Activated T-cell treated with anti-CD3 and anti-CD28 coated beads, Interleukin-2, amount 50 U/mL, for 48 hours (primary cell): Measurements from ENCODE around the gene CHRNE.

ENCODE experiments used
- DNase-seq, 2 experiments: peaks; one replicate each; pipeline ENCODE4 v3.0.0-alpha.2; 2020

The CHRNE gene

GRCh38 chr17:4903051-4903818 is at the start of gene CHRNE:
TSS of gene CHRNE (minus strand) at chr17:4903098. CDS start at chr17:4903063, 35 bp downstream.
- DNase-seq = peak; percentile 81 to 83

GRCh38 chr17:4951486-4951885 is 48.6 kb upstream of the CHRNE start:
- no peak for DNase-seq

GRCh38 chr17:4950746-4951204 is 47.9 kb upstream of the CHRNE start, which contains the start of gene ENO3:
TSS of gene ENO3 (plus strand) at chr17:4951119. CDS start at chr17:4951830, 711 bp downstream.
- DNase-seq = no peak

GRCh38 chr17:4950075-4950745 is 47.3 kb upstream of the CHRNE start:
- DNase-seq = peak in 1 of 2 experiments; percentile 70

GRCh38 chr17:4949321-4950074 is 46.6 kb upstream of the CHRNE start:
- peak; percentile 87 for DNase-seq

GRCh38 chr17:4948931-4949320 is 46.0 kb upstream of the CHRNE start:
- peak in 1 of 2 experiments; percentile 86 for DNase-seq

- peak; percentile 89 to 94 for DNase-seq
Measured at GRCh38 chr17:4948166-4948930, 45.5 kb upstream of the CHRNE start, which contains the start of gene PFN1. TSS of gene PFN1 (minus strand) at chr17:4948530. CDS start at chr17:4948394, 136 bp downstream.

- peak; percentile 81 to 84 for DNase-seq
Measured at GRCh38 chr17:4947411-4948165, 44.7 kb upstream of the CHRNE start.

GRCh38 chr17:4947010-4947410 is 44.1 kb upstream of the CHRNE start:
- no peak for DNase-seq

- no peak for DNase-seq
Measured at GRCh38 chr17:4946312-4946976, 43.5 kb upstream of the CHRNE start.

- DNase-seq = no peak
Measured at GRCh38 chr17:4945944-4946280, 43.0 kb upstream of the CHRNE start.

GRCh38 chr17:4945176-4945943 is 42.5 kb upstream of the CHRNE start:
- DNase-seq = peak; percentile 91 to 93

- peak; percentile 69 to 71 for DNase-seq
Measured at GRCh38 chr17:4944554-4945175, 41.8 kb upstream of the CHRNE start.

GRCh38 chr17:4944163-4944553 is 41.3 kb upstream of the CHRNE start:
- peak; percentile 53 to 70 for DNase-seq

- DNase-seq = no peak
Measured at GRCh38 chr17:4942760-4943508, 40.0 kb upstream of the CHRNE start.

GRCh38 chr17:4941319-4941610 is 38.4 kb upstream of the CHRNE start:
- no peak for DNase-seq

GRCh38 chr17:4940555-4941318 is 37.8 kb upstream of the CHRNE start:
- peak; percentile 70 for DNase-seq

GRCh38 chr17:4939796-4940554 is 37.1 kb upstream of the CHRNE start, which contains the start of the genes RNF167 and SLC25A11:
TSS of gene RNF167 (plus strand) at chr17:4940268. CDS start at chr17:4940910, 642 bp downstream.
TSS of gene SLC25A11 (minus strand) at chr17:4940046. CDS start at chr17:4939910, 136 bp downstream.
- peak; percentile 98 for DNase-seq
